Raji (cell line): ENCODE data around the gene ERBB4.

ENCODE experiments used
- POLR2A ChIP-seq: IDR thresholded peaks from 2 replicates; pipeline ENCODE4 v1.6.1; 2011; ENCODE audit warnings: low read depth, low read length, control low read depth; ENCODE audit not compliant: insufficient read depth

Gene ERBB4

DNA sequence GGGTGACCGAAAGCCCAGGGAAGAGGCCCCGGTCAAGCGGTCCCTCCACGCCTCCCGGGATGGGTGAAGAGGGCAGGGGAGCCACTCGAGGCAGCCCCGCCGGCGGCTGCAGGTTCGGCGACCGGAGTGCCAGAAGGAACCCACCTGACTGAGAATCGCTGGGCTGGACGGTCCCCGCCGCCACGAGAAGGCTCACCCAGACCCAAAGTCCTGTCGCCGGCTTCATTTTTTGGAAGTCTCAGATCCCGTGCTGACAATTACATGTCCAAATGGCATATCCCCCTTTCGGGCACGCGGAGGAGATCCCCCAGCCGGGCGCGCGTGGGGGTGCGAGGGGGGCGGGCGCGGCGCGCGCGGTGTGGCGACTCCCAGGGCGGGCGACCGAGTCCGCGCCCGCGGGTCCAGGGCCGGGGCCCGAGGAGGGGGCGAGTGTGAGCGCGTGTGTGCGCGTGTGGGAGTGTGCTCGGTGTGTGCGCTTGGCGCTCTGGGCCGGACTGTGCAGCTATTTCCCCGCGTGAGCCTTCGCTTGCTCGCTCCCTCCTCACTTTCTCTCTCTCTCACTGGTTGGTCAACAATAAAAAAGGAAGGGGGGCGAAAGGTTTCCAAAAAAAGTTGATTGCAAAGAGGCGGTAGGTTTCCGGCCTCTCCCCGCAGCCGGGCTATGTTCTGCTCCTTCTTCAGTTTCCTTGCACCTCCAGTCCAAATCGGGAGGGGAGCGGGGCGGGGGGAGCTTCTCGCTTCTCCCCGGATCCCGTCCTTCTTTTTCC lies at the start of gene ERBB4:
Gene ERBB4 (minus strand): TSS at position 498 of the 767 bp plus-strand sequence. CDS start 272 bp downstream, at position 226.
- no peak for TF ChIP-seq POLR2A

DNA sequence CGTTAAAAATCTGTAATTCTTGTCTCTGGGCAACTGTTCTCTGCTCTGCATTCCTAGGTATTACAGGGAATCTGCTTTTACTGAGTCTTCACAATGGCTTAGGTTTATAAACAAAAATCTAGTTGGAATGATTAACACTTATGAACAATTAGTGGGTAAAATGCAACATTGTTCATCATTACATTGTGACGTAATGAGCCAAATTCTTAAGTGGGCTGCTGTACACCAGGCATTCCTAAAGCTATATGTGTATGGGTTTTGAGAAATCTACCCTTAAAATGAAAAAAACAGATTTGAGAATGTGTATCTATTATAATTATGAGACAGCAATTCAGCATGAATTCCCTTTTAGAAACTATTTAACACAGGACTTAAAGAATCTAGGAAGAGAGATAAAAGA lies 41.5 kb upstream of the ERBB4 start:
- TF ChIP-seq POLR2A = no peak

DNA sequence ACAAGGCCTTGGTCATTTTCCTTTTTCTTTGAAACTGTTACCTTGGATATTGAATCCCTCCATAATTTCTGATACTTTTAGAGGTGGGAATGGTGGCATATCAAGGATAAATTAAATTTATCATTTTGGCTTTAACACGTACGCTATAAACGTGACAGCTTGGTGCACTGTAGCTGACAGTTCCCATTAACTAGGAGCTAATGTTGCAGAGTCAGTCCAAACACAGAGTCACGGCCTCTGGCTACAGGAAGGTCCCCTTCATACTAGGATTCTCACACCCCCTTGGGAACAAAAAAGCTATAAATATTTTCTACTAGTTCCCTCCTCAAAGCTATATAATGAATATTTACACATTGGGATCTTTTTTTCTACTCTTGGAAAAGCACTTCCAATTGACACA lies 17.7 kb upstream of the ERBB4 start:
- TF ChIP-seq POLR2A = no peak

DNA sequence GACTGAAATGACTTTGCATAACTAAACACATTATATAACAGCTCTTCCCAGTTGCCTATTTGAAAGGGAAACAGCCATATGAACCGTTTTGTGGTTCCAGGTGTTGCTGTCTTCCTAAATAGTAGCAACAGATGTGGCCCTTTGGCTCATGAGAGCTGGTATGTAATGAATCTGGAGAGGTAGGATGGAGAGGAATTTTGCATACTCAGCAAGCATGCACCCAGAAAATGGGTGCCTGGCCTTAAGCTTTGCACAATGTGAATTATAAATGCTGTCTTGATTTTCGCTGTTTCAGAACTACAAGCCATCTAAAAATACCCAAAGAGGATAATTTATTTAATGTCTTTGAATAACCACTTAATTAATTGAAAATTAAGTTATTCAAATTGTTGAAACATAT lies 15.6 kb upstream of the ERBB4 start:
- TF ChIP-seq POLR2A = no peak

DNA sequence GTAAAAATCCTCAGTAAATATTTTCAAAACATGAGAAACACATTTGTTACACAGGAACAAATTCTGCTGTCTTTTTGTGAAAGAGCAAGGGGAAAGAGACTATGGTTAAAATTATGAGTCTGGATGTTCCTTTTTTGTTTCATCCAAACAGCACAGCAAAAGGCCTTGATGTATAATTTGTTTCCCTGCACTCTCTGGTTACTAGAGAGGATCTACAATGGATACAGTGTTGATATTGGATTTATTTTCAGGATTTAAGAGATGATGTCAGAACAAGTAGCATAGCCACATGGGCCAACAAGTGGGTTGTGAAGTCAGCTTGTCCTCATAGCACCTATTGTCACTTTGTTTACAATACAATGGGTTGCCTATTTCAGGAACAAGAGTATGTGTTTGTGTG lies 11.3 kb upstream of the ERBB4 start:
- no peak for TF ChIP-seq POLR2A

DNA sequence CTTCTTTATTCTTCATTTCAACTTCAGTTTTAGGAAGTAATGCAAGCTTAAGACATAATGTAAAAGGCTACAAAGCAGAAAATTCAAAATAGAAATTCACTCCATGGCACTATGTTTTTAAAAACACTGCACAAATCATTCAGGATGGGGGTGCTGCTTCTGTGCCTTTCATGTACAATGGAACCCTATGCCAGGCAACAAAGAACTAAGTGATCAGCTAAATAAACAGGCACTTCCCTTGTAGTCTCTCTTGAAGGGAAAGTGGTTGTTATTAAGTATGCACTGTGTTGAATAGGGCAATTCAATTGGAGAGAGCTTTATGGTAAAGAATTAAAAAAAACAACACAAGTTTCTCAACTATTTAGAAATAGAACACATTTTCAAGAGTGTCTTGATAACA lies 10.9 kb upstream of the ERBB4 start:
- no peak for TF ChIP-seq POLR2A

DNA sequence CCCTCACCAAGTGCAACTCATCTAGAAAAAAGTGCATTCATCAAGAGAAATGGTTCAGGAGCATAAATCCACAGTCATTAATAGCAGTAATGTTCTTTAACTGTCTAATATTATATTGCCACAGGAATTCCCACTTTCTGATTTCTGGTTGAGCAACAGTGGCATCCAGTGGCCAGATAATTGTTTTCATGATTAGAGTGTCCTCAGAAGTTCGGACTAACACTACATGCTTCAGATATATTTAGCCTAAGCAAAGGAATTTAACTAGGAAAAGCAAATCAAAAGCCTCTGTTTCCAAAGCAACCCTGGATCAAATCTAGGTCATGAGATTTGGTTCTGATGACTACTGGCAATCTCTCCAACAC lies 9.8 kb upstream of the ERBB4 start:
- no peak for TF ChIP-seq POLR2A

DNA sequence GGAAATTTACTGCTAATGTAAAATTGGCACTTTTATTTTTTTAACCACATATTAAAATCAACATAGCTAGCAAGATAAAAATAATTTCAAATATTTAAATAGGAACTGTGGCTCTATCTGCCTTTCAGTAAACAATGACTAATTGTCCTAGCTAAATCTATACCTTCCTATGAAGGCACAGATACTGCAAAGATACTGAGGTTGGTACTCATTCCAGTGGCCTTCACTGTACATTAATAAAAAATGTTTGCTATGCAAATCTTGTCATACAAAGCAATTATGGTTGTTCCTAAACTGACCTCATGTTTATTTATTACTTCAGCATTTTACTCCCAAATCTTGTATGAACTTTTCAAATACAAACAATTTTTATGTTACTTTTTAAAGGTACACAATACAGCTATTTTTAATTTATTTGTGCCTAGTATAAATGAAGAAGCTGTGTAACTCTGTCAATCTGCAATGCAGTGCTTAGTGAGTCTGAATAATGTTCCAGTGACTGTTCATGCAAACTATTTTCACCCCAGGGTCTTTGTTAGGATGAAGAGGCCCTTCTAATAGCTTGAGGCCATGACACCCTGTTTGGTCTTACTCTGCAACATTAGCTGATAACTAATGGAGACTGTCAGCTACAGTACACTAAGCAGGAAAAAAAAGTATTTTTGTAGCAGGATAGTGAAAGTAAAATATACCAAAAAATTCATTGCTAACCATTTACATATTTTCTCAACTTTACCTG lies 9.3 kb upstream of the ERBB4 start:
- TF ChIP-seq POLR2A = no peak

DNA sequence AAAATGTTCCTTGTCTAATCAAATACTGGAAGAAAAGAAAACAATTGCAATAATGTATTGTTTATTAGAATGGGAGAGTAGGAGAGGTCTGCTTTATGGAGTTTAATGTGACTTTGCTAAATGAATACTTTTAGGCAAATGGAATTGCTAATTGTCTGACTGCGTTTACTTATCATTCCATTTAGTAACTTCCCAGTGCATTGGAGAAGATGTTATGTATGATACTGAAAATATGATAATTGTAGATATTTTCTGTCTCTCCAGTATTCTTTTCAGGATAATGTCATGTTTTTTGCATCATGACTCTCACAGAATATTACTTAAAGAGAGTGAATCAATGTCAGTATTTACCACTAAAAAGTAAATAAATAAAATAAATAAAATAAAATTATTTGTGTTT lies 8.1 kb upstream of the ERBB4 start:
- TF ChIP-seq POLR2A = no peak

DNA sequence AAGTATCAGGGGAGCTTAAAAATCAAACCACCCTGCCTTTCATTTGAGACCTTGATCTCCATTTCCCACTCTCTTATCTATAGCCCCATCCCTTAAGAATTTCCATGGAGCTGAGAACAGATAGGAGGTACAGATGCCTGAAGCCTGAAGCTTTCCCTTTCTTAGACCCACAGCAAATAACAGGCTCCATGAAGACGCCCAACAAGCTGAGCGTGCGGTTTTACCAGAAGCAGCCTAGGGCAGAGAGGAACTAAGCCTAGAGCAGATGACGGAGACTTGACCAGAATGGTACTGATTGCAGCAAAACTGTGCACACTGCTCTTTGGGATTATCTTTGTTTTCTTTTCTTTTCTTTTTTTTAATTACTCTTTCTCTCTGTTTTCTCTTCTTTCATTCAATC lies 1.7 kb upstream of the ERBB4 start:
- TF ChIP-seq POLR2A = no peak

DNA sequence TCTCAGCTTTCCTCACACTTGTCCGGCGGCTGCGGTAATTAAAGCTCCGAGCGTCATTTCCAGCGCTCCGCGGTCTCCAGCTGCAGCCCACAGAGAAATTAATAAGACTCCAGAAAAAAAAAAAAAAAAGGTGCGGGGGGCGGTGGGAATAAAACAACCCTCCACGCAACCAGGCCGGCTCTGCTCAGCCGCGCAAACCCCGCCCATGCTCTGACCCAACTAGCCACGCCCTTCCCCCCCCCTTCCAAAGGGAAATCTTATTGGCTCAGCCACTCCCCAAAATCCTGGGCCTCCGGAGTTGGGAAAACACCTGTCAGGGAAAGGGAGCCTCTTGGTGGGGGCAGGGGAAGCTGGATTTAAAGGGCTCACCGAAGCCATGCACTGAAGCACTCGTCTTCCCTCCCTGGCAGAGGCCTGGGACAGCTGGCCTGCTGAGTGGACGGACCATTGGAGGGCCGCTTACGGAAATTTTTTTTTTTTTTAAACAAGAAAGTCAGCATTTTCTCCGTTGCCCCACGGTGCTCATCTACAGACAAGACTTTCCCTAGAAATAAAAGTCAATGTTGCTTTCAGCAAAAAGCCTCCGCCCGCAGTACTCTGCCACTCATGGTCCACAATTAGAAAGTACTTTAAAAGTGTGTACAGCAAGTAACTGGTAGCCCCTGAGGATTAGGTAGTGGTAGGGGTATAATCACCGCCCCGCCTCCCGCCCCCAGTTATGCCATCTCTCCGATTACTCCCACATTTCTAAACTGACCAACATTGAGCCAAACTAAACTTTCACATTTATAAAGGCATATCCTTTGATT lies 674 bp upstream of the ERBB4 start:
- TF ChIP-seq POLR2A = no peak

DNA sequence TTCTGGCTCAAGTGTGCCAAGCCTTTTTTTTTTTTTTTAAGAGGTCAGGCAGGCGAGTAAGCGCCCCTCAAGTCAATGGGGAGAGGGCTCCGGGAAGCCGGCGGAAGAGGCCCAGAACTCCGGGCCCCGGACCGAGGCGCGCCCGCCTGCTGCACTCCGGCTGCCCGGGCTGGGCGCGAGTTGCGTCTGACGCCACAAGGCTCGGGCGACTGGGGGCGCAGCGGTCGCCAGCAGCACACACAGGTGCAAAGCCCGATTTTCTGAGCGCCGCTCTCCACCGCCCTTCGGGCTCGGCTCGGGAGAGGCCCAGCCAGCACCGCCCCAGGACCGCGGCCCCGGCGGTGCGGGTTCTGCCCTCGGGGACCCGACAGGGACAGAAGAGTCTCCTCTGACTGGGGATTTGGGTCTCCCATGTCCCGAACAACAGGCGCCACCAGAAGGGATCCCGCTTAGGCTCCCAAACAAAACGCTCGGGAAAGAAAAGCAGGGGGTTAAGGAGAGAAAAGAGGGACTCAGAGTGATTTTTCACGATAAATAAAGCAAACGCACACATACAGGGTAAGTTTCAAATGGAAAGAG lies 787 bp downstream of the ERBB4 start:
- no peak for TF ChIP-seq POLR2A

DNA sequence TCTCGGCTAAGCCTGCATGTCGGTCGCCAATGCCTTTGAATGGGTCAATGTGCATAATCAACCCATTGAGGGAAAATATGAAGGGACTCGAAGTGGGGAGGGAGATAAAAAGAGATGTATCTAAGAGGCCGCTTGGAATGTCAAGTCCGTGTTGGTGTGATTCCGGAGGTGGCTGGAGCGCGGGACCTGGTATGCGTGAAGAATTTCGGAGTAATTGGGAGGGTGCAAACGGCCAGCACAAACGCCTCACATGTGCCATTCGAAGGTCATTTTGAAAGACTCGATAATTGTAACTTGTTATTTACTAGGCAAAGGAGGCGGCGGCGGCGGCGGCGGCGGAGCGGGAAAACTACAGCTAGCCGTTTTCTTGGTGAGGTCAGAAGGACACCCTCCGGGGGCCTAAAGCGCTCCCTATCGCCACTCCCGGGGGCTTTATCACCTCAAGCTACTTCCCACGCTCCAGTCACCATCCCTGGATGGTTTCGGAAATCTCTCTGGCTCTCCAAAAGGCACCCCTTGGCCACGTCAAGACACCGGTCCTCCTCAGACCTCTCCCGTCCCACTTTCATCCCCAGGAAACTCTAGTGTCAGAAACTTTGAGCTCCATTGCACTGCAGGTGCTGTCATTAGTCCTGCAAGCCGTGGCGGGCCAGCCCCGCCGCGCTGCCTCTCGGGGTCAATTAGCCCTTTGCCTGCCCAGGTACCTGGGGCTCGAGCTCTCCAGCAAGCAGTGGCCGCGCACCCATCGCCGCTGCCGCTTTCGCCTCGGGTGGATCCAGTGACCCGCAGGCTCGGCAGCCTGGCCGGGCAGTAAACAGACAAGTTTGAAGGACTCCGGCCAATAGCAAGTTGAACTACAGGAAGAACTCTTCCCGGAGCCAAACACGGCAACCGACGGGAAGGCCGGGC lies 1.5 kb downstream of the ERBB4 start:
- no peak for TF ChIP-seq POLR2A
